Fibroblast of the conjunctiva (primary cell): ENCODE data around the gene S100A12.
"Not testable (repeated sequence)": the region's sequence is repeated elsewhere in the genome, so short reads cannot be mapped to it uniquely, and the experiment has no call there.

Experiments
- DNase-seq: peaks from one replicate; pipeline ENCODE4 v3.0.0-alpha.2; 2010; ENCODE audit warnings: low read depth

Gene S100A12

GRCh38 chr1:153375511-153375910, at the start of gene S100A12:
S100A12 (minus strand) TSS chr1:153375621; CDS start chr1:153374592, 1,029 bp downstream.
- DNase-seq = peak; percentile 40

- DNase-seq = peak; percentile 26
These were observed 47.1 kb upstream of the S100A12 start for GRCh38 chr1:153422450-153423068.

GRCh38 chr1:153420306-153420705, 44.9 kb upstream of the S100A12 start:
- DNase-seq = no peak

GRCh38 chr1:153419436-153419793, 44.0 kb upstream of the S100A12 start:
- DNase-seq = not testable (repeated sequence)

GRCh38 chr1:153418758-153419435, 43.5 kb upstream of the S100A12 start:
- DNase-seq = not testable (repeated sequence)

- DNase-seq = no peak
These were observed 41.9 kb upstream of the S100A12 start for GRCh38 chr1:153417136-153417888.

GRCh38 chr1:153415850-153416570, 40.6 kb upstream of the S100A12 start, which contains the start of gene S100A7A:
S100A7A (plus strand) TSS chr1:153416520; CDS start chr1:153418083, 1,563 bp downstream.
- DNase-seq = no peak

GRCh38 chr1:153413961-153414360, 38.5 kb upstream of the S100A12 start:
- DNase-seq = not testable (repeated sequence)

- not testable (repeated sequence) for DNase-seq
These were observed 31.9 kb upstream of the S100A12 start for GRCh38 chr1:153407274-153407673.

GRCh38 chr1:153405825-153406599, 30.6 kb upstream of the S100A12 start:
- not testable (repeated sequence) for DNase-seq

- no peak for DNase-seq
These were observed 29.3 kb upstream of the S100A12 start for GRCh38 chr1:153404768-153405167.

GRCh38 chr1:153404086-153404635, 28.7 kb upstream of the S100A12 start:
- DNase-seq = no peak

GRCh38 chr1:153403421-153404085, 28.1 kb upstream of the S100A12 start:
- no peak for DNase-seq

GRCh38 chr1:153402226-153402625, 26.8 kb upstream of the S100A12 start:
- DNase-seq = no peak

GRCh38 chr1:153401461-153401860, 26.0 kb upstream of the S100A12 start:
- DNase-seq = no peak

GRCh38 chr1:153400244-153400643, 24.8 kb upstream of the S100A12 start:
- no peak for DNase-seq

GRCh38 chr1:153399401-153400055, 24.1 kb upstream of the S100A12 start:
- DNase-seq = no peak

GRCh38 chr1:153397924-153398651, 22.7 kb upstream of the S100A12 start:
- DNase-seq = no peak
